HCT116 (cell line): ENCODE data around the gene RABL3. TPM values are rescaled to one million over a fixed set of nuclear protein-coding genes. Genes with fewer than 3 reads are reported as not detected.

Experiments used
- ATAC-seq: fragments of 200-7000 bp; cut with Tn5 transposase; 2 replicates; pipeline ENCODE4 v1.9.1; 2020; ENCODE audit warnings: mild to moderate bottlenecking, moderate library complexity
- BruUV-seq: library from RNA; stranded (reverse); fragments of 400-500 nt; replicated peaks from 2 replicates; lab custom pipeline; 2021; lab: Mats Ljungman, UMichigan
- CTCF ChIA-PET: fragments of 300-600 bp; sonication (Branson Sonifier 250); formaldehyde crosslinking; loops from one replicate; lab custom pipeline; 2021; ENCODE audit warnings: antibody characterized with exemption; lab: Charles Lee
- POLR2A ChIA-PET: fragments of 300-600, 350-600 bp; sonication (Branson Sonifier 250); formaldehyde crosslinking; loops from one replicate; lab custom pipeline; 2021; ENCODE audit warnings: antibody characterized with exemption; lab: Charles Lee
- RAD21 ChIA-PET, 2 experiments: fragments of 300-600 bp; sonication (Branson Sonifier 250); formaldehyde crosslinking; loops; one replicate each; lab custom pipeline; 2023; ENCODE audit warnings: low total read pairs in 2 of 2; ENCODE audit not compliant: uncharacterized antibody in 2 of 2, unreplicated experiment in 2 of 2, low non-redundant PET in 1 of 2; lab: Charles Lee
- DNase-seq: peaks from one replicate; pipeline ENCODE4 v3.0.0-alpha.2; 2010; ENCODE audit warnings: low read depth, low spot score
- H2AFZ ChIP-seq: fragments of 200-600 bp; shearing (Covaris generic), sonication (generic); 2 replicates; pipeline ENCODE4 v1.6.1; 2017; ENCODE audit warnings: low read depth, mixed run types, mixed read lengths, antibody characterized with exemption, low read length; ENCODE audit not compliant: poor library complexity, severe bottlenecking
- H3K27ac ChIP-seq: 2 replicates; pipeline ENCODE4 v1.5.1; 2012; ENCODE audit warnings: low read depth, low read length
- H3K27me3 ChIP-seq: fragments of 200-600 bp; sonication (generic); 2 replicates; pipeline ENCODE4 v1.6.1; 2016; ENCODE audit warnings: mixed run types, low read length, mixed read lengths; ENCODE audit not compliant: insufficient read depth
- H3K36me3 ChIP-seq, 2 experiments: fragments of 200-500 bp in 1 of 2; fragments of 200-600 bp in 1 of 2; sonication (Bioruptor generic) in 1 of 2; sonication (generic) in 1 of 2; 2 replicates each; pipeline versions ENCODE4 v1.5.1 to v1.6.1; 2014 to 2016; ENCODE audit warnings: low read length in 2 of 2, inconsistent platforms in 1 of 2, mixed read lengths in 1 of 2, mixed run types in 1 of 2; ENCODE audit not compliant: insufficient read depth in 2 of 2, control insufficient read depth in 1 of 2
- H3K4me1 ChIP-seq, 2 experiments: fragments of 200-600 bp in 1 of 2; sonication (generic) in 1 of 2; 2 replicates each; pipeline versions ENCODE4 v1.5.1 to v1.6.1; 2012 to 2017; ENCODE audit warnings: low read length in 2 of 2, inconsistent platforms in 1 of 2, mild to moderate bottlenecking in 1 of 2, mixed read lengths in 1 of 2, mixed run types in 1 of 2, moderate library complexity in 1 of 2; ENCODE audit not compliant: insufficient read depth in 2 of 2, control insufficient read depth in 1 of 2
- H3K4me2 ChIP-seq: fragments of 200-600 bp; sonication (generic); 2 replicates; pipeline ENCODE4 v1.6.1; 2017; ENCODE audit warnings: mixed run types, low read length, mixed read lengths
- H3K4me3 ChIP-seq, 2 experiments: fragments of 200-600 bp in 1 of 2; sonication (generic) in 1 of 2; replicated peaks in 1 of 2; 2 replicates each; pipeline ENCODE4 v1.5.1; 2011 to 2016; ENCODE audit warnings: low read length in 2 of 2, control low read depth in 1 of 2, low read depth in 1 of 2, mild to moderate bottlenecking in 1 of 2, mixed read lengths in 1 of 2, mixed run types in 1 of 2
- H3K79me2 ChIP-seq: fragments of 200-600 bp; sonication (generic); 2 replicates; pipeline ENCODE4 v1.6.1; 2017; ENCODE audit warnings: mild to moderate bottlenecking, mixed run types, low read length, moderate library complexity, mixed read lengths; ENCODE audit not compliant: insufficient read depth
- H3K9ac ChIP-seq: fragments of 200-600 bp; sonication (generic); 2 replicates; pipeline ENCODE4 v1.6.1; 2016; ENCODE audit warnings: low read length, mixed read lengths
- H3K9me2 ChIP-seq: fragments of 200-600 bp; sonication (generic), shearing (Covaris generic); 2 replicates; pipeline ENCODE4 v1.6.1; 2017; ENCODE audit warnings: mixed run types, mild to moderate bottlenecking, moderate library complexity; ENCODE audit not compliant: insufficient read depth
- H3K9me3 ChIP-seq, 2 experiments: fragments of 200-500 bp in 1 of 2; fragments of 200-600 bp in 1 of 2; sonication (Bioruptor generic) in 1 of 2; sonication (generic) in 1 of 2; 2 replicates each; pipeline ENCODE4 v1.6.1; 2014 to 2017; ENCODE audit warnings: low read length in 2 of 2, mixed read lengths in 2 of 2, inconsistent platforms in 1 of 2, low read depth in 1 of 2, mild to moderate bottlenecking in 1 of 2, mixed run types in 1 of 2, moderate library complexity in 1 of 2; ENCODE audit not compliant: control insufficient read depth in 1 of 2, insufficient read depth in 1 of 2
- H4K20me1 ChIP-seq: fragments of 200-600 bp; sonication (generic), shearing (Covaris generic); 2 replicates; pipeline ENCODE4 v1.6.1; 2017; ENCODE audit warnings: mixed run types, mild to moderate bottlenecking, moderate library complexity; ENCODE audit not compliant: insufficient read depth
- CBX3 ChIP-seq: IDR thresholded peaks from 2 replicates; pipeline ENCODE4 v1.6.1; 2012; ENCODE audit warnings: low read depth
- CEBPB ChIP-seq: IDR thresholded peaks from 2 replicates; pipeline ENCODE4 v1.6.1; 2012; ENCODE audit warnings: low read depth
- EGR1 ChIP-seq: IDR thresholded peaks from 2 replicates; pipeline ENCODE4 v1.6.1; 2012; ENCODE audit warnings: low read depth
- ELF1 ChIP-seq: IDR thresholded peaks from 2 replicates; pipeline ENCODE4 v1.6.1; 2012; ENCODE audit warnings: low read depth, borderline replicate concordance
- FOSL1 ChIP-seq: IDR thresholded peaks from 2 replicates; pipeline ENCODE4 v1.6.1; 2012; ENCODE audit warnings: low read depth
- JUND ChIP-seq: IDR thresholded peaks from 2 replicates; pipeline ENCODE4 v1.6.1; 2012
- POLR2A ChIP-seq: IDR thresholded peaks from 2 replicates; pipeline ENCODE4 v1.7.0; 2011; ENCODE audit warnings: borderline replicate concordance; ENCODE audit not compliant: insufficient read depth, insufficient read length; ENCODE audit errors: extremely low read depth
- POLR2AphosphoS5 ChIP-seq: IDR thresholded peaks from 2 replicates; pipeline ENCODE4 v1.6.1; 2011; ENCODE audit warnings: mild to moderate bottlenecking, low read depth, low read length, moderate library complexity
- RAD21 ChIP-seq: IDR thresholded peaks from 2 replicates; pipeline ENCODE4 v1.6.1; 2012; ENCODE audit warnings: low read depth, mild to moderate bottlenecking
- SIN3A ChIP-seq: IDR thresholded peaks from 2 replicates; pipeline ENCODE4 v1.6.1; 2012; ENCODE audit warnings: low read depth
- SP1 ChIP-seq: IDR thresholded peaks from 2 replicates; pipeline ENCODE4 v1.6.1; 2012; ENCODE audit warnings: low read depth
- YY1 ChIP-seq: IDR thresholded peaks from 2 replicates; pipeline ENCODE4 v1.6.1; 2011; ENCODE audit warnings: low read length, low read depth, moderate library complexity, mild to moderate bottlenecking; ENCODE audit not compliant: insufficient replicate concordance; ENCODE audit errors: extremely low read depth
- ZFX ChIP-seq: fragments of 450-650 bp; IDR thresholded peaks from 2 replicates; pipeline ENCODE4 v1.6.1; 2017
- ZNF274 ChIP-seq: fragments of 200-500 bp; sonication (Bioruptor generic); IDR thresholded peaks from 2 replicates; pipeline ENCODE4 v1.6.1; 2014; ENCODE audit warnings: mild to moderate bottlenecking, low read depth, low read length, inconsistent platforms
- intact Hi-C: fragments of 100-400 bp; cut with micrococcal nuclease; formaldehyde crosslinking; loops from 2 replicates; pipeline ENCODE4 v1.10.0; 2022
- total RNA-seq: library from RNA; stranded (reverse); gene quantifications from one replicate; pipeline ENCODE4 v1.2.1, GENCODE V29; 2021; ENCODE audit not compliant: unreplicated experiment
- TF ChIP-seq, protein P1 (sequence below): IDR thresholded peaks from 2 replicates; pipeline ENCODE4 v1.6.1; 2012
- TF ChIP-seq, protein P2 (sequence below): IDR thresholded peaks from 2 replicates; pipeline ENCODE4 v1.6.1; 2012; ENCODE audit warnings: low read depth
- TF ChIP-seq, protein P3 (sequence below): IDR thresholded peaks from 2 replicates; pipeline ENCODE4 v1.6.1; 2012
- TF ChIP-seq, protein P4 (sequence below), 3 experiments: fragments of 200-600 bp in 1 of 3; sonication (generic) in 1 of 3; IDR thresholded peaks in 2 of 3; conservative IDR thresholded peaks in 1 of 3; 2 replicates each; pipeline ENCODE4 v1.5.1; 2012 to 2017; ENCODE audit warnings: low read depth in 2 of 3, low read length in 2 of 3, antibody characterized with exemption in 1 of 3, borderline replicate concordance in 1 of 3, control low read depth in 1 of 3, mild to moderate bottlenecking in 1 of 3, mixed read lengths in 1 of 3, mixed run types in 1 of 3, moderate library complexity in 1 of 3; ENCODE audit not compliant: insufficient read depth in 1 of 3

The RABL3 gene
- total RNA-seq, 1 experiment from 2014 or later: 23.8 TPM

DNA sequence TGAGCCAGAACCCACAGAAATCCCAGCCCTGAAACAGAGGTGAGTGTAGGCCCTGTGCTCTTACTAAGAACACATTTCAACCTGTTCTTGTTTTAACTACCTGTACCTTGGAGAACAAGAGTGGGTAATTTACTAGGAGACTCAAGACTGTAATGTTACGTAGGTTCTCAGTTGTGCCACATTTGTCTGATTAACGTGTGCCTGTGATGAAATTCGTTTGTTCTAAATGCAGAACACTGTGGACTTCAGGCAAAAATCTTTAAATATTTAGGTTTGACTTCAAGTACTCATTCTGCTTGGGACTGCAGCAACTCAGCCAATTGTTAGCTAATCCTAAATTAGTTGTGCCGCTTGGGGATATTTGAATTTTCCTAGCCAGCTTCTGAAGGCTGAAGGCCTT lies 28.6 kb upstream of the RABL3 start:
- no peak overlapping the region for H2AFZ ChIP-seq
- intact Hi-C loops: no loop called here
- ChIA-PET POLR2A (no interaction called here), RAD21 (no interaction called here), CTCF (no interaction called here)
- no peaks in the 10 kb centered on the region for H4K20me1 ChIP-seq
- no peak for TF ChIP-seq SP1
- no peak for TF ChIP-seq FOSL1
- TF ChIP-seq, protein P1, sequence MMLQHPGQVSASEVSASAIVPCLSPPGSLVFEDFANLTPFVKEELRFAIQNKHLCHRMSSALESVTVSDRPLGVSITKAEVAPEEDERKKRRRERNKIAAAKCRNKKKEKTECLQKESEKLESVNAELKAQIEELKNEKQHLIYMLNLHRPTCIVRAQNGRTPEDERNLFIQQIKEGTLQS: no peak
- no peak for TF ChIP-seq EGR1
- no peak for TF ChIP-seq ZNF274
- no peak for TF ChIP-seq YY1
- TF ChIP-seq, protein P2, sequence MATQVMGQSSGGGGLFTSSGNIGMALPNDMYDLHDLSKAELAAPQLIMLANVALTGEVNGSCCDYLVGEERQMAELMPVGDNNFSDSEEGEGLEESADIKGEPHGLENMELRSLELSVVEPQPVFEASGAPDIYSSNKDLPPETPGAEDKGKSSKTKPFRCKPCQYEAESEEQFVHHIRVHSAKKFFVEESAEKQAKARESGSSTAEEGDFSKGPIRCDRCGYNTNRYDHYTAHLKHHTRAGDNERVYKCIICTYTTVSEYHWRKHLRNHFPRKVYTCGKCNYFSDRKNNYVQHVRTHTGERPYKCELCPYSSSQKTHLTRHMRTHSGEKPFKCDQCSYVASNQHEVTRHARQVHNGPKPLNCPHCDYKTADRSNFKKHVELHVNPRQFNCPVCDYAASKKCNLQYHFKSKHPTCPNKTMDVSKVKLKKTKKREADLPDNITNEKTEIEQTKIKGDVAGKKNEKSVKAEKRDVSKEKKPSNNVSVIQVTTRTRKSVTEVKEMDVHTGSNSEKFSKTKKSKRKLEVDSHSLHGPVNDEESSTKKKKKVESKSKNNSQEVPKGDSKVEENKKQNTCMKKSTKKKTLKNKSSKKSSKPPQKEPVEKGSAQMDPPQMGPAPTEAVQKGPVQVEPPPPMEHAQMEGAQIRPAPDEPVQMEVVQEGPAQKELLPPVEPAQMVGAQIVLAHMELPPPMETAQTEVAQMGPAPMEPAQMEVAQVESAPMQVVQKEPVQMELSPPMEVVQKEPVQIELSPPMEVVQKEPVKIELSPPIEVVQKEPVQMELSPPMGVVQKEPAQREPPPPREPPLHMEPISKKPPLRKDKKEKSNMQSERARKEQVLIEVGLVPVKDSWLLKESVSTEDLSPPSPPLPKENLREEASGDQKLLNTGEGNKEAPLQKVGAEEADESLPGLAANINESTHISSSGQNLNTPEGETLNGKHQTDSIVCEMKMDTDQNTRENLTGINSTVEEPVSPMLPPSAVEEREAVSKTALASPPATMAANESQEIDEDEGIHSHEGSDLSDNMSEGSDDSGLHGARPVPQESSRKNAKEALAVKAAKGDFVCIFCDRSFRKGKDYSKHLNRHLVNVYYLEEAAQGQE: no peak
- TF ChIP-seq RAD21: no peak
- no peak for TF ChIP-seq SIN3A
- no peak for TF ChIP-seq ELF1
- TF ChIP-seq POLR2AphosphoS5: no peak
- TF ChIP-seq, protein P3, sequence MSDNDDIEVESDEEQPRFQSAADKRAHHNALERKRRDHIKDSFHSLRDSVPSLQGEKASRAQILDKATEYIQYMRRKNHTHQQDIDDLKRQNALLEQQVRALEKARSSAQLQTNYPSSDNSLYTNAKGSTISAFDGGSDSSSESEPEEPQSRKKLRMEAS: no peak
- no peak for TF ChIP-seq CEBPB
- TF ChIP-seq CBX3: no peak
- no peak for TF ChIP-seq POLR2A
- TF ChIP-seq ZFX: no peak
- TF ChIP-seq, protein P4, sequence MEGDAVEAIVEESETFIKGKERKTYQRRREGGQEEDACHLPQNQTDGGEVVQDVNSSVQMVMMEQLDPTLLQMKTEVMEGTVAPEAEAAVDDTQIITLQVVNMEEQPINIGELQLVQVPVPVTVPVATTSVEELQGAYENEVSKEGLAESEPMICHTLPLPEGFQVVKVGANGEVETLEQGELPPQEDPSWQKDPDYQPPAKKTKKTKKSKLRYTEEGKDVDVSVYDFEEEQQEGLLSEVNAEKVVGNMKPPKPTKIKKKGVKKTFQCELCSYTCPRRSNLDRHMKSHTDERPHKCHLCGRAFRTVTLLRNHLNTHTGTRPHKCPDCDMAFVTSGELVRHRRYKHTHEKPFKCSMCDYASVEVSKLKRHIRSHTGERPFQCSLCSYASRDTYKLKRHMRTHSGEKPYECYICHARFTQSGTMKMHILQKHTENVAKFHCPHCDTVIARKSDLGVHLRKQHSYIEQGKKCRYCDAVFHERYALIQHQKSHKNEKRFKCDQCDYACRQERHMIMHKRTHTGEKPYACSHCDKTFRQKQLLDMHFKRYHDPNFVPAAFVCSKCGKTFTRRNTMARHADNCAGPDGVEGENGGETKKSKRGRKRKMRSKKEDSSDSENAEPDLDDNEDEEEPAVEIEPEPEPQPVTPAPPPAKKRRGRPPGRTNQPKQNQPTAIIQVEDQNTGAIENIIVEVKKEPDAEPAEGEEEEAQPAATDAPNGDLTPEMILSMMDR (IDR thresholded peaks at IDR 0.05 in 2 of 3, conservative IDR thresholded peaks at IDR 0.05 in 1 of 3; ENCODE audit: borderline replicate concordance in 1 of 3, insufficient read depth in 1 of 3, low read depth in 2 of 3, low read length in 2 of 3): no peak
- no peak for TF ChIP-seq JUND
- H3K9me3 ChIP-seq: no peaks in the 10 kb centered on the region
- no peak overlapping the region for H3K9ac ChIP-seq
- no peaks in the 10 kb centered on the region for H3K36me3 ChIP-seq
- H3K27ac ChIP-seq: no peak overlapping the region
- no peaks in the 10 kb centered on the region for H3K9me2 ChIP-seq
- peaks cover 40% of the 10 kb centered on the region for H3K79me2 ChIP-seq
- no peaks in the 10 kb centered on the region for H3K4me1 ChIP-seq
- ATAC-seq: no peak
- no peak for DNase-seq
- BruUV-seq: no TSS peak
- no peak overlapping the region for H3K4me3 ChIP-seq
- no peaks in the 10 kb centered on the region for H3K27me3 ChIP-seq
- H3K4me2 ChIP-seq: no peak overlapping the region
